HG03103 (cell line): ENCODE data around the gene TNP2.

Experiments used
- ATAC-seq: cut with Tn5 transposase; IDR thresholded peaks from one replicate; pipeline ENCODE4 v1.9.1; 2021; ENCODE audit warnings: low read depth; ENCODE audit not compliant: unreplicated experiment

Gene TNP2

DNA sequence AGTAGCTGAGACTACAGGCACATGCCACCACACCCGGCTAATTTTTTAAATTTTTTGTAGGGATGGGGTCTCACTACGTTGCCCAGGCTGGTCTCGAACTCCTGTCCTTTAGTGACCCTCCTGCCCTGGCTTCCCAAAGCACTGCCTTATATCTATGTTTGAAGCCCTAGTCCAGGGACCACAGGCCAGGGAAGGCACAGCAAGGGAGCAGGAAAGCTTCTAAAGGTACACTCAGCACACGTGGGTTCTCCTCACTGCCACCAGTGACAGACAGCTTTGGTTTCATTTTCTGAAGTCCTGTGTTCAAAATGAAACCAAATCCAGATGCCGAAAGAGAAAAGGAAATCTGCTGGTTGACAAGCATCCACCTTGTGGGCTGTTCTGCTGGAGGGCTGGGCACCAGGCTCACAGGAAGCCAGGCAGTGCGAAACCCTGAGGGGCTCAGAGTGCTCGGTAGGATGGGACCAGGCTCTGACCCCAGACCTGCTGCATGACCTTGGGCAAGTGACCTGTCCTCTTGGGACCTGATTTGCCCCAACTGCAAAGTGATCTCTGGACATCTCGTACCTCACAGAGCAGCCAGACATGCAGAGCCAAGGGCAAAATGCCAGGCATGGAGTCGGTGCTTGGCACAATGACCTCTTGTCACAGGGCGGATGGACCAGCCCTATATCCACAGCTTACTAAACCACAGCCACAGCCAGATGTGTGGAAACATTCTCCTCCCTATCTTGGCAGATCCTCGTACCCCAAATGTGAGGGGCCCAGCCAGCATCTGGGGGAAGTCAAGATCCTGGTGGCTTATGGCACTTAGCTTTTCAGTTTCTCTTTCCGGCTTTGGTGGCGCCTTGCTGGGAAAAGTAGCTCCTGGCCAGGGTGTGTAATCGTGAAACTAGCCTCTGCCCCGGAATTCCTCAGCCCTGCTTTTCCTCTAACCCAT is 10.3 kb downstream of the TNP2 start:
- no peak for ATAC-seq

DNA sequence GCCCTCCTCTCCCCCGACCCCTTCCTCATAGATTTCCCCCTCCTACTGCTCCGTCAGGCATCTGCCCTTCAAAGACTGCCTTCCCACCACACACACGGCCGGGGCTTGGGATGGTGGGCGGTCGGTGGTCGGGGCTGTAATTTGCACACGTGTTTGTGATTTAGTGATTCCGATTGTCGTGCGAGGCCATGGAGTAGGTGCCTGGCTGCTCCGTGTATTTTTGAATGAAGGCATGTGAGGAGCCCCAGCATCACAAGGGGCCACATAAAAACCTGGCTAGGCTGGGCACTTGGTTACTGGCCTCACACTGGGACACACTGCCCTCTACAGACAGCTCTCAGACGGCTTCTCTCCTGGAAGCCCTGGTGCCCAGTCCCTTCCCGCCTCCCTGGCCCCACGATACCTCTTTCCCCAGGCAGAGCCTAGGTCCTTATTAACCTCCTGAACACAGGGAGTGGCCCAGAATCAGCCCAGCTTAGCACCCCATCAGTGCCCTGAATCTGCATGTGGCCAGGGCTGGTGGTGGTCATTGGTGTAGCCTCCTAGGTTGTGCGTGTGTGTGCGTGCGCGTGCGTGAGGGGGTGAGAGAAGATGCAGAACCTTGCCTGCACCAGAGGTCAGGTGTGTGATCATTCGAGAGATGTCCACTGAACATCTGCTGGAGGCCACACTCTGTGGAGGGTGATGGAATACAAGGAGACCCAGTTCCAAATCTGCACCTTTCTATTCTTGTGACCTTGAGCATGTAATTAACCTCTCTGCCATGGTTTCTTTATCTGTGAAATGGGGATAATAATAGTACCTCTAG is 11.8 kb downstream of the TNP2 start:
- ATAC-seq = no peak

DNA sequence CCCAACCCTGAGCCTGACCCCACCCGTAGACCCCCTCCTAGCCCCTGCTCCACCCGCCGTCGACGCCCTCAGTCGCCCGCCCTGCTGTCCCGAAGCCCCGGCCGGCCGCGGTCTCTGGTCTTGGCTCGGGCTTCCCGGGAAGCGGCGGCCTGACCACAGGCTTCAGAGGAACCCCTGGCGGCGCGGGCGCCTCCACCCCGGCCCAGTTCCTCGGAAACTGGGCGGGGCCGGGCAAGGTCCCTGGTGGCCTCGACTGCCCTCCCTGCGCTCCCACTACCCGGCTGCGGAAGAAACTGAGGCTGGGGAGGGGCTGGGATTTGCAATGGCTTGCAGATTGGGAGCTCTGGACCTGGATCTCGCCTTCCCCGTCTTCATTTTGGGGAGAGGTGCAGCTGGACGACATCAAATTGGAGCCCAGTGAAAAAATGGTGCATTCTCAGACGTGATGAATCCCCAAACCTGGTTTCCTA is 12.4 kb downstream of the TNP2 start:
- no peak for ATAC-seq

DNA sequence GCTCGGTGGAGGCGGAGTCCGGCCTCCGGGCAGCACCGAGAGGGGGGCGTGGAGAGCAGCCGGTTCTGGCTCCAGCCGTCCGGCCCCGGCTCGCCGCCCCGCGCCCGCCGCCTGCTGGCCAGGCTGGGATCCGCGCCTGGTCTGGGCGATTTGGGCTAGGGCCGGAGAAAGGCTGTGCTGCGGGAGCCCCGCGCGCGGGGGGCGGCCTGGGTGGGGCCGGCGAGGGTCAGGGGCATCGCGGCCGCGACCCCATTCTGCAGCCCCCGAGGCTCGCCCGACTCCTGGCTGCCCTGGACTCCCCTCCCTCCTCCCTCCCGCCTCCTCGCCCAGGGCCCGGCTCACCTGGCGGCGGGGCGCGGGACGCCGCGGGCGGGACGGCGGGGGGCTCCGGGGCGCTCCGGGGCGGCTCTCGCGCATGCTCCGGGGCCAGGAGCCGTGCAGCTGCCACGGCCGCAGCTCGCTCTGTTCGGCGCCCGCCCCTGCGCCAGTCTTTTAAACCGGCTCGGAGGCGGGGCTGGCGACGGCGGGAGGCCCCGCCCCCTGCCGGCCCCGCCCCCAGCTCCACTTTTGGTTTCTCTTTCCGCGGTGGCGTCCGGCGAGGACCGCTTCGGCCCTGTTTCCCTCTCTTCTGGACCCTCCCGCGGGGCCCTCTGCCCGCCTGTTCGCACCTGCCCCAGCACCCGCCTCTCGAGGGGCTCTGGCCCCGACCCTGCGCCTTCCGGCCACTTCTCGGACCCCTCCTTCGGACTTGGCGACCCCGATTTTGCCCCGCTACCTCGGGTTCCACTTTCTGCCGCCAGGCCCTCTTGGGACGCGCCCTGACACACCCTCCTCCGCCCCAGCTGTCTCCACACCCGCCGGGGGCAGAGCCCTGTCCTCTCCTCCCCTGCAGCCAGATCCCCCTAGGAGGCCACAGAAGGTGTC is 13.1 kb downstream of the TNP2 start, which contains the start of gene SOCS1:
SOCS1 (minus strand) TSS at position 468 of the 924 bp plus-strand sequence. CDS start 726 bp downstream, outside the sequence.
- peak; percentile 42 for ATAC-seq

DNA sequence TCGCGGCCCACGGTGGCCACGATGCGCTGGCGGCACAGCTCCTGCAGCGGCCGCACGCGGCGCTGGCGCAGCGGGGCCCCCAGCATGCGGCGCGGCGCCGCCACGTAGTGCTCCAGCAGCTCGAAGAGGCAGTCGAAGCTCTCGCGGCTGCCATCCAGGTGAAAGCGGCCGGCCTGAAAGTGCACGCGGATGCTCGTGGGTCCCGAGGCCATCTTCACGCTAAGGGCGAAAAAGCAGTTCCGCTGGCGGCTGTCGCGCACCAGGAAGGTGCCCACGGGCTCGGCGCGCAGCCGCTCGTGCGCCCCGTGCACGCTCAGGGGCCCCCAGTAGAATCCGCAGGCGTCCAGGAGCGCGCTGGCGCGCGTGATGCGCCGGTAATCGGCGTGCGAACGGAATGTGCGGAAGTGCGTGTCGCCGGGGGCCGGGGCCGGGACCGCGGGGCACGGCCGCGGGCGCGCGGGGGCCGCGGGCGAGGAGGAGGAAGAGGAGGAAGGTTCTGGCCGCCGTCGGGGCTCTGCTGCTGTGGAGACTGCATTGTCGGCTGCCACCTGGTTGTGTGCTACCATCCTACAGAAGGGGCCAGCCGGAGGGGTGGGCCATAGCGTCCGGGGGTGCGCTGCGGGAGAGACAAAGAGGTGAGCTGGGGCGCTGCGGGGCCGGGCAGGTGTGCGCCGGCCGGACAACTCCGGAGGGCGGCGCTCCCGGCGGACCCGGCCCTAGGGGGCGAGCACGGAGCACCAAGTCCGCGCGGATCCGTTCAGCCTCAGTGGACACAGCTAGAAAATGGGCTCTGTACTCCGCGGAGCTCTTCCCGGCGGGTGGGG is 14.0 kb downstream of the TNP2 start:
- peak; percentile 8 for ATAC-seq

DNA sequence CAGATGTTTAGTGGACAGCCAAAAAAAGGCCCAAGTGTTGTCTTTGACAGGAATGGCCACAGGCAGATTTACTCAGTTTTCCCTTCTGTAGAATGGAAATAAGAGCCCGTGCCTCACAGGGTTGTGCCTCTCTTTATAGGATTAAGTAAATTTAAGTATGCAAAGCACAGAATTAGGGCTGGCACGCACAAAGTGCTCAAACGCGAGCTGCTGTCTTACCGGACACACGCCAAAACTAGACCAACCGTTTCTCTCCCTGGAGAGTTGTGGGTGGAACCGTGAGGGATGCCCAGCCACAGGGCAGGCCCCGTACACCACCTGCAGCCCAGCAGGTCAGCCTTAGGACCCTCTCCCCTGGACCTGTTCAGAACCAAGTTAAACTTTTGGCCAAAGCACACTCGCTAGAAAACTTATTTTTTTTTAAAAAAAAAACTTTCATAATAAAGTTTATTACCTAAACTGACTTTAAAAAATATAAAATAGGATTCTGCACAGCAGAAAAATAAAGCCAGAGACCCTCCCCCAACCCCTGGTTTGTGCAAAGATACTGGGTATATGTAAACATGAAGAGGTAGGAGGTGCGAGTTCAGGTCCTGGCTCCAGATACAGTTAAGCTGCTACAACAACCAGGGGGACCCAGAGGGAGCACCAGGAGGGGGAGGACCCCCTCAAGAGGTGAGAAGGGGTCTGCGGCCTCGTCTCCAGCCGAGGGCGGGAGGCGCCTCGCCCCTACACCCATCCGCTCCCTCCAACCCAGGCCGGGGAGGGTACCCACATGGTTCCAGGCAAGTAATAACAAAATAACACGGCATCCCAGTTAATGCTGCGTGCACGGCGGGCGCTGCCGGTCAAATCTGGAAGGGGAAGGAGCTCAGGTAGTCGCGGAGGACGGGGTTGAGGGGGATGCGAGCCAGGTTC is 14.9 kb downstream of the TNP2 start:
- no peak for ATAC-seq

DNA sequence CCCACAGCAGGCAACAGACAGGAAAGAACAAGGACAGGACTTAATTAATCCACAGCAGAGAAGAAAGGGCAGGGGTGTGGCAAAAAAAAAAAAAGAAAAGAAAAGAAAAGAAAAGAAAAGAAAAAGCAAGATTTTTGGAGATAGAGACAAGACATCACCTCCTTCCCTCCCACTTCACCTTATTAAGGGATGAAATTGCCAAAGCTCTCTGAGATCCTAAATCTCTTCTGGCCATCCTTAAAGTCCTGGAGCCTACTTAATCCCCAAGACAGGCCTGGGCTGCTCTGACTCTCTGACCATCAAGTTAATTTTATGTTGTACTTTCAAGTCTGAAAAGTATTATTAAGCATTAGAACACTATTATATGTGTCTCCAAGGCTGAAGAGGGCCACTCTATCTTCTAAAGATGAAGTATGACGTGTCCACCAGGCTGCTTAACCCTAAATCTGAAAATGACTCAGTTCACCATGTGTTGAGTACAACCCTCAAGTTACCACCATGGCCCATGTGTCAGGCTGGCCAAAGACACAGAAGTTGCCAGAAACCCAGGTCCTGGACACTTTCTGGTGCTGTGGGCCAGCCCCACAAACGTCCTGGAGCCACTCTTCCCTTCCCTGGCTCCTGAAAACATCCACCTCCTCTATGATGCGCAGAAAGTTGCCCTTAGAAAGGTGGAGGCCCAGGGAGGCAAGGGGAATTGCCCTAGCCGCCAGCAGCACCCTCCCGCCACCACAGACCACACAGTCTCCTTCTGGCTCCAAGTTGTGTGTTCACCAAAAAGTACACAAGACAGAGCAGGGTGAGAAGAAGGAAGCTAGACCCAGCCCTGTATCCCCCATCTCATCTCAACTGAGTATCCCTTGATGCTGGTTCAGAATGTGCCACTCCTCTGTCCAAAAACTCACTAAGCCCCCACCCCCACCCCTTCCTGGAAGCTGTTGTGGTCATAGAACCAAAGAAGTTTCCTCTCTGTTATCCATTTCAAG is 15.8 kb downstream of the TNP2 start:
- no peak for ATAC-seq

DNA sequence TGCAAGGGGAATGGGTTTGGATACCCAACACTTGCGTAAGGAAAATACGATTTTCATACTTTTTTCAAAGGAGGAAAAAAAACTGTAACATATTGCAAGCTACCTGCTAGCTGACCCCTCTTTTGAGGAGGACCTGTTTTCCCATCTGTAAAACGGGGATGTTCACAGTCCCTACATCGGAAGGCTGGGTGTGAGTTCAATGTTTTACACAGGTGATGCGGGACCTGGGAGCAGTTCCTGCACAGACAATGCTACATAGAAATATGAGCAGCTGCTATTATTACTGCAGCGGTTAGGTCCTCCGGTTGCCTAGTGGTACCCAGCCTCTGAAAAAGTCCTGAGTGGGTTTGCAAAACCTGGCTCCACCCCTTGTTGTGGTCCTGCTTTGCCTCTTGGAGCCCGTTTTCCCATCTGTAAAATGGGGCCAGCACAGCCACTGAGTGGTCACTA is 16.6 kb downstream of the TNP2 start:
- ATAC-seq = no peak

DNA sequence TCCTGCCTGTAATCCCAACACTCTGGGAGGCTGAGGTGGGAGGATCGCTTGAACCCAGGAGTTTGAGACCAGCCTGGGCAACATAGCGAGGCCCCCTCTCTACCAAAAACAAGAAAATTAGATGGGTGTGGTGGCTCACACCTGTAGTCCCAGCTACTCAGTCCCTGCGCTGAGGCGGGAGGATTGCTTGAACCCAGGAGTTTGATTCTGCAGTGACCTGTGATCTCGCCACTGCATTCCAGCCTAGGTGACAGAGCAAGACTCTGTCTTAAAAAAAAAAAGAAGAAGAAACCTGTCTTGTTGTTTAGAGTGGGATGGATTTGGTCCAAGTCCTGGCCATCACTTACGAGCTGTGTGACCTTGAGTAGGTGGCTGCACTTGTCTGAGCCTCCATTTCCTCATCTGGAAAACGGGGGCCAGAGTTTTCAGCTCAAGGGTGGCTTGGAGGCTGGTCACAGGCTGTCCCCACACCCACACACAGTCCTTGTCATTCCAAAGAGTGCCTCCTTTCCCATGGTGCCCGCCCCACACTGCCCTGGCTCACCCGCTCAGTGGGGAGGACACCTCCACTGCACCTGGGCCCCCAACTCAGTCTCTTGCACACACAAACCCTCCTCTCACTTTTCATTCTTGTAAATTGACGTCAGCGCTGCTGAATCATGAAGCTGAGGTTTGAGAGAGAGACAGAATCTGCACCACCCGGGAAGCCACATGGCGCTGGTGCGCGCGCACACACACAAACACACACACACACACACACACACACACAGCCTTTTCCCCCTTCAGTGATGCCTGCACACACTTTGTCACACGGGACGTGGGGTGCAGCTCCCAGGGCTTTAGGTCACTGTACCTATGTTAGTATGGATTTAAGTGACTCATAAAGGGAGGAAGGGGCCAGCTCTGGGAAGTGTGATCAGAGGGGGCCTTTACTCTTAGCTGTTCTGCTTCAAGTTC is 17.3 kb downstream of the TNP2 start:
- ATAC-seq = no peak

DNA sequence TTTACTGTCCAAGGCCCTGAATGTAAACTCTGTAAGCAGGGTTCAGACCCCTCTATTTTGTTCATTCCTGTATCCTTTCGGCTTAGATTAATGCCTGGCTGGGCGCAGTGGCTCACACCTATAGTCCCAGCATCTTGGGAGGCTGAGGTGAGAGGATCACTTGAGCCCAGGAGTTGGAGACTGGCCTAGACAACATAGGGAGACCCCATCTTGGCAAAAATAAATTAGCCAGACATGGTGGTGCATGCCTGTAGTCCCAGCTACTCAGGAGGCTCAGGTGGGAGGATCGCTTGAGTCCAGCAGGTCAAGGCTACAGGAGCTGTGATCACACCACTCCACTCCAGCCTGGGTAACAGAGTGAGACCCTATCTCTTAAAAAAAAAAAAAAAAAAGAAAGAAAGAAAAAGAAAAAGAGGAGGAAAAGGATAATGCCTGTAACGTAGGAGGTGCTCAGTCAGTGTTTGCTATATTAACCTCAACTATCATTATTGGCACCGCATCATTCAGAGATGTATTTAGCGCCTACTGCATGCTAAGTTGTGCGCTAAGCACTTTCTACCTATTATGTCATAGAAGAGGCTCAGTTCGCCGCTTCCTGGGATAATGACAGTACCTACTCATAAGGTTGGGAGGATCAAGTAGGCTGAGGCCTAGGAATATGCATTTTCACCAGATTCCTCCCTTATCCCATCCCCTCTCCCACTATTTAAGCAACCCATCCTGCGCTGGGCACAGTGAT is 18.2 kb downstream of the TNP2 start:
- ATAC-seq = no peak

DNA sequence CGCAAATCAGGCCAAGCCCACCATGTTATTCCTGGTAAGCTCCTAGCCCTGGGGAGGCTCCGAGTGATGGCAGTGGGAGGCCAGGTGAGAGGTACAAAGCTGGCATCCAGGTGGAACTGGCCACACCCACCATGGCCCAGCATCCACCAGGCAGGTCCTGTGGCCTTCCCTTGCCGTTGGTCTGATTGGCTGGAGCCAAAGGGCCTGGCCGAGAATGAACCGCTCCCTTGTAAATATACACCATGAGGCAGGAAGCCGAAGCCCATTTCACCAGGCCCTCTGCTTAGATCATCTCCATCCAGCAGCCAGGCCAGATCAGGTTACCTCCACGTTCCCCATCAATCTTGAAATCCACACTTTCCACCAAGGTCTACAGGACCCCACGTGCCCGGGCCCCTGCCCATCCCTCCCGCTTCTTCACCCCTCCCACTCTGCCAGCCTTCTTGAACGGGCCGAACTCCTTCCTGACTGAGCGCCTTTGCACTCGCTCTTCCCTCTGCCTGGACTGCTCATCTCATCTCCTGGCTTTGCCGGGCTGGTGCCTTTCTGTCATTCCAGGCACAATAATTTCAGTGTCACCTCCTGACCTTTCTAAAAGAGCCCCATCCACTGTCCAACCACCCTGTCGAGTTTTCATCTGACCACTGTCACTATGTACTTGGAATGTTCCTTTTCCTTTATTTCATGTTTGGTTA is 18.9 kb downstream of the TNP2 start:
- ATAC-seq = no peak

DNA sequence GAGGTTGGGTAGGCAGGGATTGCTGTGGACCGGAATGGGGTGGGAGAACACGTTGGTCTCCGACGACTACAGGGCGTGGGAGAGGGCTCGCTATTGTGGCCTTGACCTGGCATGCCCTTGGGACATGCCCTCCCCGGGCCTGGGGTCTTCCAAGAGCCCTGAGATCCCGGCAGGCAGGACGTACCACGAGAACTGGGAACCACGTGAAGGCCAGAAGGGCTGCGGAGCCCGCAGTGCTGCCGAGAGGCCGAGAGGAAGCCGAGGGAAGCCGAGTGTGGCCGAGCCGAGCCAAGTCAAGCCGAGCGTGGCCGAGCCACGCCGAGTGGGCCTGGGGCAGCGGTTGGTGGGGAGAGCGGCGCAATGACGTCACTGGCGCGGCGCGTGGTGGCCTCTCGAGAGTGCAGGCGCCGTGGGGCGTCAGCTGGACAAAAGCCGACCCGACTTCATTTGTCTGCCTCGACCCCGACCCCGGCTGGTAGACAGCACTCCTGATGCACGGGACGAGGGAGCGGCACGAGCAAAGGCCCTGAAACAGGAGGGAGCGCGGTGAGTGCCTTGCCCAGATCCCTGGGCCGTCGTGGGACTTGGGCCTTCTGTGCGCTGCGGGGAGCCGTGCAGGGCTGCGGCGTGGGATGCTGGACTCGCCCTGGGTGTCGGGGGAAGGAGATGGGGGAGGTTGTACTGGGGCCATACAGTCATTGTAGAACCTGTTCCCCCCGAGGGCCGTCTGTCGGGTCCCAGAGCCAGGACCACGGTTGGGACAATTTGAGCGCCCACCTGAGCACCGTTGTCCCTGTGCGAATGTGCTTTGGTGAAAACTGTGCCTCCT is 19.7 kb downstream of the TNP2 start:
- ATAC-seq = no peak

DNA sequence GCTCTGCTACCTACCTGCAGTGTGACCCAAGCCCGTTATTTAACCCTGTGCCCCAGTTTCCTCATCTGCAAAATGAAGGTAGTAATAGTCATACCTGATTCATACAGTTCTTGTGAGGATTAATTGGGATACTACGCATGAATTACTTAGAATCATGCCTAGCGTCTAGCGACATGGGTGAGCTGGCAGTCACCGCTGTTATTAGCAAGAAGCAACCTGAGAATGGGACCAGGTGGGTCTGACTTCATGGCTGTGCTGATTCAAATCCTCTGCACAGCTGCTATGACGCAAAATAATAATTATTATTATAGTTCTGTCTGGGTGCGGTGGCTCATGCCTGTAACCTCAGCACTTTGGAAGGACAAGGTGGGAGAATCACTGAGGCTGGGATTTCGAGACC is 21.0 kb downstream of the TNP2 start:
- no peak for ATAC-seq

DNA sequence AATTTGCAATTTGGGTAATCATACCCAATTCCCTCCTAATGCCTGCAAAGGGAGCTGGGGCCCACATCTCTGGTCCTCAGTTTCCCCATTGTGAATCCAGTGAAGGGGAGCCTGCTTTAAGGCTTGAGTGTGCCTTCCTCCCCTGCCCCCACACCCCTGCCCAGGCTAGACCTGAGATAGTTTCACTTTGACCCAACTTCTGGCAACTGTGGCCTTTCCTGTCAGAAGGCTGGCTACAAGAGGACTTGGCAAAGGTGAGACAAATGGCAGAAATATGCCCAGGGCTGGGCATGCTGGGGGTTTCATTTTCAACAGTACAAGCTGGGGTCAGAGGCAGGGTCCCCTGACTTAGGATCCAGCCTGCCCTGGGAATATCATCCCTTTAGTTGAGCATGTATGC is 23.1 kb downstream of the TNP2 start:
- no peak for ATAC-seq
